HG03196 (cell line): ENCODE measurements around the gene DARS2.
"Not testable (repeated sequence)": the region's sequence is repeated elsewhere in the genome, so short reads cannot be mapped to it uniquely, and the experiment has no call there.

Experiments
- ATAC-seq: cut with Tn5 transposase; IDR thresholded peaks from one replicate; pipeline ENCODE4 v1.9.1; 2021; ENCODE audit not compliant: unreplicated experiment

The DARS2 gene

GRCh38 chr1:173824315-173825081 lies at the start of gene DARS2, which contains the start of gene CENPL:
TSS of gene DARS2 (plus strand) at chr1:173824673. CDS start at chr1:173825230, 557 bp downstream.
TSS of gene CENPL (minus strand) at chr1:173824883. CDS start at chr1:173811299, 13,584 bp downstream.
- peak; percentile 77 for ATAC-seq

GRCh38 chr1:173775578-173776226 lies 48.8 kb upstream of the DARS2 start:
- ATAC-seq: no peak

GRCh38 chr1:173779936-173780335 lies 44.5 kb upstream of the DARS2 start:
- ATAC-seq: no peak

GRCh38 chr1:173784997-173785396 lies 39.5 kb upstream of the DARS2 start:
- no peak for ATAC-seq

- ATAC-seq: no peak
Observed at GRCh38 chr1:173789841-173790240, 34.6 kb upstream of the DARS2 start.

GRCh38 chr1:173798078-173798477 lies 26.4 kb upstream of the DARS2 start:
- no peak for ATAC-seq

- ATAC-seq: not testable (repeated sequence)
Observed at GRCh38 chr1:173799995-173800394, 24.5 kb upstream of the DARS2 start.

- ATAC-seq: no peak
Observed at GRCh38 chr1:173802961-173803360, 21.5 kb upstream of the DARS2 start.

GRCh38 chr1:173813654-173814053 lies 10.8 kb upstream of the DARS2 start:
- not testable (repeated sequence) for ATAC-seq

GRCh38 chr1:173818459-173818858 lies 6.0 kb upstream of the DARS2 start:
- ATAC-seq: no peak

- ATAC-seq: no peak
Observed at GRCh38 chr1:173821680-173822079, 2.8 kb upstream of the DARS2 start.

- peak; percentile 39 for ATAC-seq
Observed at GRCh38 chr1:173823781-173824314, 625 bp upstream of the DARS2 start.

GRCh38 chr1:173827611-173828010 lies 3.1 kb downstream of the DARS2 start:
- no peak for ATAC-seq

GRCh38 chr1:173832748-173833147 lies 8.3 kb downstream of the DARS2 start:
- ATAC-seq: no peak

GRCh38 chr1:173852105-173852504 lies 27.6 kb downstream of the DARS2 start:
- ATAC-seq: no peak

- ATAC-seq: no peak
Observed at GRCh38 chr1:173853074-173853473, 28.6 kb downstream of the DARS2 start.

GRCh38 chr1:173856014-173856413 lies 31.5 kb downstream of the DARS2 start:
- no peak for ATAC-seq

- no peak for ATAC-seq
Observed at GRCh38 chr1:173856903-173857302, 32.4 kb downstream of the DARS2 start.

- no peak for ATAC-seq
Observed at GRCh38 chr1:173857363-173857917, 33.0 kb downstream of the DARS2 start.

- not testable (repeated sequence) for ATAC-seq
Observed at GRCh38 chr1:173859547-173859946, 35.1 kb downstream of the DARS2 start.

GRCh38 chr1:173860065-173860464 lies 35.6 kb downstream of the DARS2 start:
- ATAC-seq: no peak

- ATAC-seq: no peak
Observed at GRCh38 chr1:173861731-173862145, 37.3 kb downstream of the DARS2 start.
